Subcutaneous adipose tissue (tissue), 4 donors: ENCODE data around the gene SPATA20. TPM values are rescaled to one million over a fixed set of nuclear protein-coding genes. Genes with fewer than 3 reads are reported as not detected.

Source experiments
- total RNA-seq, 4 donors: library from RNA; depleted of rRNA; stranded (reverse); fragments of >200 nt; gene quantifications; one replicate each; pipeline ENCODE4 v1.1.0, GENCODE V29; 2016
- TF ChIP-seq, protein P1 (sequence below): fragments of 450-650 bp; IDR thresholded peaks from one replicate; pipeline ENCODE4 v1.5.1; 2016; ENCODE audit warnings: low read depth, mild to moderate bottlenecking, control low read depth, antibody characterized with exemption, moderate library complexity

The SPATA20 gene
- total RNA-seq, 4 donors from 2014 or later, result 24.5 to 64.0 (median 48.9) TPM

DNA sequence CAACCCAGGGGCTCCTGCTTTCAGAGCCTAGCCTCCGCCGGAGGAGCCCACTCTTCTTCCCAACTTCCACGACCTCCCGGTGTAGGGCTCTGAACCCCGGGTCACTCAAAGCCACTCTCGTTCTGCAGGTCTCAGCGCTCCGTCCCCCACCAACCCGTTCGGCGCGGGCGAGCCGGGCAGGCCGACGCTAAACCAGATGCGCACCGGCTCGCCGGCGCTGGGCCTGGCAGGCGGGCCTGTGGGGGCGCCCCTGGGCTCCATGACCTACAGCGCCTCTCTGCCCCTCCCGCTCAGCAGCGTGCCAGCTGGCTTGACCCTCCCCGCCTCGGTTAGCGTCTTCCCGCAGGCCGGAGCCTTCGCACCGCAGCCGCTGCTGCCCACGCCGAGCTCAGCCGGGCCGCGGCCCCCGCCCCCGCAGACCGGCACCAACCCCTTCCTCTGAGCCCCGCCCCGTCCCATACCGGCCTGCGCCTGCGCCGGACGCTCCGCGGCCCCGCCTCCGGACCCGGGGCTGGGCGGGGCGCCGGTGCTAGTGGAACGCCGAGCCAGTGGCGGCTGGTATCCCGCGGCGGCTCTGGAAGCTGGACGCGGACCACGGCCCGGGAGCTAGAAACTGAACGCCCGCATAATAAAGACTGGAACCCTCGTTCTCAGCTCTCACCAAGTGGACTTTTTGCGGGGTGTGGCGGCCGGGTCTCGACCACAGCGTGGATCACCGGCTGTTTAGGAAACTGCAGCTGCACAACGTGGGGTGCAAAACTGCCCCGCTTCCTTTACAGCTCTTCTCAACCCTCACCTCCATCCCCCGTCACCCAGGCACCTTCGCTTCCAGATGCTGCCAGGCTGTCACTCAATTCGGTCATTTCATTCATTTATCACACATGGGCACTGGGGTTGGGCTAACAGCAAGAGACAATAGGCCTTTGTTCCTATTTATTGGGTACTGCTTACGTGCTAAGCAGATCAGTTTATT, 5.0 kb upstream of the SPATA20 start:
- TF ChIP-seq, protein P1, sequence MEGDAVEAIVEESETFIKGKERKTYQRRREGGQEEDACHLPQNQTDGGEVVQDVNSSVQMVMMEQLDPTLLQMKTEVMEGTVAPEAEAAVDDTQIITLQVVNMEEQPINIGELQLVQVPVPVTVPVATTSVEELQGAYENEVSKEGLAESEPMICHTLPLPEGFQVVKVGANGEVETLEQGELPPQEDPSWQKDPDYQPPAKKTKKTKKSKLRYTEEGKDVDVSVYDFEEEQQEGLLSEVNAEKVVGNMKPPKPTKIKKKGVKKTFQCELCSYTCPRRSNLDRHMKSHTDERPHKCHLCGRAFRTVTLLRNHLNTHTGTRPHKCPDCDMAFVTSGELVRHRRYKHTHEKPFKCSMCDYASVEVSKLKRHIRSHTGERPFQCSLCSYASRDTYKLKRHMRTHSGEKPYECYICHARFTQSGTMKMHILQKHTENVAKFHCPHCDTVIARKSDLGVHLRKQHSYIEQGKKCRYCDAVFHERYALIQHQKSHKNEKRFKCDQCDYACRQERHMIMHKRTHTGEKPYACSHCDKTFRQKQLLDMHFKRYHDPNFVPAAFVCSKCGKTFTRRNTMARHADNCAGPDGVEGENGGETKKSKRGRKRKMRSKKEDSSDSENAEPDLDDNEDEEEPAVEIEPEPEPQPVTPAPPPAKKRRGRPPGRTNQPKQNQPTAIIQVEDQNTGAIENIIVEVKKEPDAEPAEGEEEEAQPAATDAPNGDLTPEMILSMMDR, result no peak

DNA sequence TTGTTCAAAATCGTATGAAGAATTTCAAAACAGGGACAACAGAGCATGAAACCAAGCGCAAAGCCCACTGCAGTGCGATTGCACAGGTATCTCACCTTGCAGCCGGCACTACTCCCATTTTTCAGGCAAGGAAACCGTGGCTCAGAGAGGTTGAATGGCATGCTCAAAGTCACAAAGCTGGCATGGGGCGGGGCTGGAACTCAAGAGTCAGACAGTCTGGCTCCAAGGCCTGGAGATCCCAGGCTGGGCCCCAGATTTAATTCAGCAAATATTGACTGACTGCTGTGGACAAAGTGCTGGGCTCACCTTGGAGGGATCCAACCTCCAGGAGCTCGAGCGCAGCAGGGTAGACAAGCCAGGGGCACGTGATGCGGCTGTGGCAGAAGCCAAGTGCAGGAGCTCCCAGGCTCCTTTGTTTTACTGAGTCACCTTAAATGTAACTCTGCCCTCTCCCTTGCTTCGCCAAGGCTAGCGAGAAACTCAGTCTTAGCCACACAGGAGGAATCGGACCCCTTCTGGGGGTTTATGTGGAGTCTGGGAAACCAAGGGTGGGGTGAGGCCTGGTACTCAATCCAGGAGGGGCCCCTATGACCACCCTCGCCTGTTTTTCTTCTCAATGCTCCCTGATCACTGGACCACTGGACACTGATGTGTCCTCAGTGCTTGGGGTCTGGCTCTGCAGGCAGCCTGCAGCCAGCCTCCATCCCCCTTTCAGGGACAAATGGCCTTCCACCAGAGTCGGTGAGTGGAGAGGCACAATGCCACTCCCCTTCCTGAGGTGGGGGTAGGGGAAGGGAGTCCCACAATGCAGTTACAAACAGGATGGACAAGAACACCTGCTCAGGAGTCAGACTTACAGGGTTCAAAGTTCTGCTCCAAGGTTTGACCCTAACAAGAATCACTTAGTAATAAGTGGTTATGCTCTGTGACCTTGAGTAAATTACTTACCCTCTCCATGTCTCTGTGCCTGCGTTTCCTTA, 3.9 kb upstream of the SPATA20 start:
- TF ChIP-seq, protein P1, result no peak

DNA sequence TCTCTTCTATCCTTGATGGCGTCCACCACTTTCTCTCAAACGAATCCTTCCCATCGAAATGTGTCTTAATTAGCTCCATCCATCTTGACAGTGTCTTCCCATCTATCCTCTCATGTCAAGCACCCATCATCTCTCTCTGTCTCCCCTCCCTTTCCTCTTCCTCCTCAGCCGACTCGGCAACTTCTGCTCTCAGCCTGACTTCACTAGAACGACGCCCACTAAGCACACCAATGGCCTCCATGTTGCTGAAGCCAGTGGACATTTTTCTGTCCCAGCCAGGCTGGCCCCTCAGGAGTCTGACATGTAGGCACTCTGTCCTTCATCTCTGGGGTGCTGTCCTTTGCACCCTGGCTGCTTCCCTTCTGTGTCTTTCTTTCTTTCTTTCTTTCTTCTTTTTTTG, 2.5 kb upstream of the SPATA20 start:
- TF ChIP-seq, protein P1, result no peak

DNA sequence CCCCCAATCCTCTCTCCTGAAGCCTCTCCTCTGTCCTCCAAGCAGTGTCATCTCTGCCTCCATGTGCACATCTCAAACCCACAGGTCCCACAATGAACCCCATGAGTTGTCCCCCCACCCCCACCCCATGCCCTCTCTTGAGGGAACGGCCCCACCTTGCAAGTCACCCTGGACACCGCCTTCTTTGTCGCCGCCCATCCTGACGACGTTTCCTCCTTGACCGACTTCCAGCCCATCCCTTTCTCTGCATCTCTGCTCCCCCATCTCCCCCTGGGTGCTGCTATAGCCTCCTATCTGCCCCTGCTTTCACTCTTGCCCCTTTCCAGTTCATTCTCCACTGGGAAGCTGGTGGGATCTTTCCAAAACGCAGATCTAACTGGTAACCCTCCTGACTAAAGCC, 1.7 kb upstream of the SPATA20 start:
- TF ChIP-seq, protein P1, result no peak

DNA sequence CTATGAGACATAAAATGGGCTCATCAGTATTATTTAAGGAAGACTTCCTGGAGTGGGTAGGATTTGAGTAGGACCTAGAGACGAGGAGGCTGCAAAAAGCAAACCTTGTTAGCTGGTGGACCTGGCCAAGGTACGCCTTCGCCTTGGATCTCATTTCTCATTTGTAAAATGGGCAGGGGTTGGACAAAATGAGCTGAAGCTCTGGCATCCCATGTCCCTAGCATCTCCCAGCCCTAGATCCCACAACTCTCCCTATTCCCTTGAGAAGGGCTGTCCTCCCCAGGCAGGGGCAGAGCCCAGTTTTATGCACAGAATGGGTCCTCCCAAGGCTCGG, 306 bp upstream of the SPATA20 start:
- TF ChIP-seq, protein P1, result no peak

DNA sequence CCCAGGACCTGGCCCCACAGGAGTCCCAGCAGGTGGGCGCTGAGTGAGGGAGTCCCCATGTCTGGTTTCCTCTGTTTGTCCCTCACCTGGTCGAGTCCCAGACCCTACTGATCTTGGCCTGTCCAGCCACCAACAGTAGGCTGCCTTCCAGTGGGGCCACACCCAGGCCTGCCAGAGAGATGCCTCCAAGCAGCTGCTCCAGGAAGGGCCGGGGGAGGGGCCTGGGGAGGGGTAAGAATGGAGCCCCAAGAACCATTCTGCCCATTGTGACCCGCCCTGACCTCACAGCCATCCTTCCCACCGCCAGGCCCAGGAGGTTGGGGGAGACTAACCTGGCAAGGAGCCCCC, 736 bp downstream of the SPATA20 start:
- TF ChIP-seq, protein P1, result no peak

DNA sequence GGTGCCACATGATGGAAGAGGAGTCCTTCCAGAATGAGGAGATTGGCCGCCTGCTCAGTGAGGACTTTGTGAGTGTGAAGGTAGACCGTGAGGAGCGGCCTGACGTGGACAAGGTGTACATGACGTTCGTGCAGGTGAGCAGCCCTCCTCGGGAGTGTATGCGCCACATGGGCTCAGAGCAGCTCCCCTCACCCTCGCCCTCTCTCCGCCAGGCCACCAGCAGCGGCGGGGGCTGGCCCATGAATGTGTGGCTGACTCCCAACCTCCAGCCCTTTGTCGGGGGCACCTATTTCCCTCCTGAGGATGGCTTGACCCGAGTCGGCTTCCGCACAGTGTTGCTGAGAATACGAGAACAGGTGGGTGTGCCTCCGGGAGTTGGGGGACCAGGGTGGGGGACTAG, 1.9 kb downstream of the SPATA20 start:
- TF ChIP-seq, protein P1, result no peak
